ENCODE results near the gene TRRAP.

TRRAP gene

DNA sequence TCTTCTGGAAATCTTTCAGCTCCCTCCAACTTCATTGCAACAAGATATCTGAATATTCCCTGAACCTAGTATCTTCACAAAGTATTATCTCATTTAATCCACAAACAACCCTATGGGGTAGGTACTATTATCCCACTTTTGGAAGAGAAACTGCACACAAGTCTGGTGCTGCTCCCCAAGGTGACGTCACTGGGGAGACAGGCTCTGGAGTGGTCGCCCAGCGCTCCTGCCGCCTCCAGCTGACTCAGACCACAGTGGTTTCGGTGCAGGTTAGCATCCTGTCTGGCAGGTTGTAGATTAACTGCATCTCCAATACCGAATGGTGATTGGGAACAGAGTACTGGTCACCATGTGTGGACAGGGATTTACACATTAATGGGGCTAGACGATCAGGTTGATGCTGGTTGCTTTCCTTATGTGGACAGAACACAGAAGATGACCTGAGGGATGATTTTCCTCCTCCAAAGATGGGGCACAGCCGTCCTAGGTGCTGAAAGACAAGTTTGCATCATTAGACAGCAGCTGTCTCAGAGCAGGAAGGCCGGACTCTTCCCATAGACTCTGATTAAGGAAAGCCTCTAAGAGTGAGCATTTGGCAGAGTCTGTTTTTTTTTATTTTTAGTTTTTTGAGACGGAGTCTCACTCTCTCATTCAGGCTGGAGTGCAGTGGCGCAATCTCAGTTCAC lies 128.6 kb downstream of the TRRAP start:
- DNase-seq (ENCODE audit: low spot score), result no peak

DNA sequence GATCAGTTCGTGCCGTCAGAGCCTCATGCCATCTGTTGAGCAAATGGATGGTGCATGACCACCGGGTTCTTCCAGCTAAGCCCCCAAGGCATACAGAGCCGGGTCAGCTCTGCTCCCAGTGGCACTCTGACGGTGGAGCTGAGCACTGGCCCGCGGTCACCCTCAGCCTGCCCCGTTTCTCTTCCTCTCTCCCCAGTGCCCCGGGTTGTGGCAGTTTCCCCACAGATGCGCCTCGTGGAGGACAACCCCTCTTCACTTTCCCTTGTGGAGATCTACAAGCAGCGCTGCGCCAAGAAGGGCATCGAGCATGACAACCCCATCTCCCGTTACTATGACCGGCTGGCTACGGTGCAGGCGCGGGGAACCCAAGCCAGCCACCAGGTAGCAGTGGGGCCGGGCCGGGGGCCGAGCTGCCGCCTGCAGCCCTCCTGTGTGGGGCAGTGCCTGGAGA lies 129.9 kb downstream of the TRRAP start:
- DNase-seq (ENCODE audit: low spot score), result no peak

DNA sequence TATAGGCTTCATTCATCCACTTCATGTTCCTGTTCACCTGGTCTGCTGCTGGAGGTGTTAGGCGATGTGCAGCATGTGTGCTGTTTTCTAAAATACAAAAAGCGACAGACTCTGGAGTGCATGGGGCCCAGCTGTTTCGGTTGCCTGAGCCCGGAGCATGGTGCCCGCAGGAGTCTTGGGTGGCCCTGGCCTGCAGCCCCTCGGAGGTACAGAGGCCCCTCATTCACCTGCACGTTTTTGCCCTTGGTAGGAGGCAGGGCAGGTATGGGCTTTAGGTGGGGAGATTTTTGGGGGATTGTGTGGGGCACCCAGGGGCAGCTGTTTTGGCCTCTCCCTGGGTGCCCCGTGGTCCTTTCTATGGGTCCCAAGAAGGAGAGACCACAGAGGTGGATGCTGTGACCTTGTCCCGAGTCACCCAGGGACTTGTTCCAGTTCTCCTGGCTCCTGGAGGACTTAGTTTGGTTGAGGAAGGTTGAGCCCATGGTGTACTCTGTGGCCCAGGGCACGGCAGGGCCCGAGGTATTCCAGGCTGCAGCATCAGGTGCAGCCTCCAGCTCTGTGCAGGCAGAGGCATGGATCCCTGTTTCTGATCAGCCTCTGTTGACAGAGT lies 130.7 kb downstream of the TRRAP start:
- DNase-seq (ENCODE audit: low spot score), result no peak

DNA sequence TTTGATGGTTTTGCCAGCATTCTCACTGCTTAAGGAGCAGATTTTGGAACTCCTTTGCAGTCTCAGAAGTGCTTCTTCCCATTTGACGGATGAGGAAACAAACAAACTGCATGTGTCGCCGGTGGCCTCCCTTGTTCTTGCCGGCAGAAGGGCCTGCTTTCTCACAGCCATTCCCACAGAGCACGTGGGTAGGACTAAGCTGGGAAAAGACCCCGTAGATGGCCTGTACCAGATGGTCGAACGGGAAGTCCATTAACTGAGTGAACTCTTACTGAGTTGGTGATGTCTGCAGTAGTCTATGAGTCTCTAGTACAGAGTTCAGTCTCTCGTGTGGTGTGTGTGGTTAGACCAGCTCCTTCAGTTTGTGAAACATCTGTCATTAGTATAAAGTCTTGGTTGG lies 131.9 kb downstream of the TRRAP start:
- no peak for DNase-seq (ENCODE audit: low spot score)

DNA sequence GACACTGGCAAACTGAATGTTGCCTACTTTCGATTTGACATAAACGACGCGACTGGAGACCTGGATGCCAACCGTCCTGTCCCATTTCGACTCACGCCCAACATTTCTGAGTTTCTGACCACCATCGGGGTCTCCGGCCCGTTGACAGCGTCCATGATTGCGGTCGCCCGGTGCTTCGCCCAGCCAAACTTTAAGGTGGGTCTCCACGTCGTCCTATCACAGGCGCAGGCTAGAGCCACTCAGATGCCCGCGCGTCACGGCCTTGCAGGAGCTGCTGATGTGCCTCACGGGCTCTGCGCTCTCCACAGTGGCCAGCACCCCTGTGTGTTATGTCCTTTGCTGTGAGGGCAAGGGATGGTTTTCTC lies 133.0 kb downstream of the TRRAP start:
- DNase-seq (ENCODE audit: low spot score), result no peak

DNA sequence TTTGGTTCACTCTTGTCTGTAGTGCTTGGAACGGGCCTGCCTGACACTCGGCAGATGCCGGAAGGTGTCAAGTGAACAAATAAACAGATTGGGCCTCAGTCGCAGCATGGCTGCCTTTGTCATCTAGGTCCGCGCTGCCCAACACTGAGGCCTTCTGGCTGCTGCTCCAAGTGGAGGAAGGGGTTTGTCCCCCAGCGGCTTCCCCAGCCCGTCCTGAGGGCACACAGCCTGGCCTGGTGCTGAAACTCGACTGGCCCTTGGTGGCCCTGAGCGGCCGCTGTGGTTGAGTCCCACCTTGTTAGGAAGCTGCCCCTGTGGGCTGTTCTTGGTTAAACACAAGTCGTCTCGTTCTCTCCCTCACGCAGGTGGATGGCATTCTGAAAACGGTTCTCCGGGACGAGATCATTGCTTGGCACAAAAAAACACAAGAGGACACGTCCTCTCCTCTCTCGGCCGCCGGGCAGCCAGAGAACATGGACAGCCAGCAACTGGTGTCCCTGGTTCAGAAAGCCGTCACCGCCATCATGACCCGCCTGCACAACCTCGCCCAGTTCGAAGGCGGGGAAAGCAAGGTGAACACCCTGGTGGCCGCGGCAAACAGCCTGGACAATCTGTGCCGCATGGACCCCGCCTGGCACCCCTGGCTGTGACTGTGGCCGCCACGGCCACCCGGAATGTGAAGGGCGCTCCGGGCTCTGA lies 133.5 kb downstream of the TRRAP start:
- DNase-seq (ENCODE audit: low spot score), result no peak

DNA sequence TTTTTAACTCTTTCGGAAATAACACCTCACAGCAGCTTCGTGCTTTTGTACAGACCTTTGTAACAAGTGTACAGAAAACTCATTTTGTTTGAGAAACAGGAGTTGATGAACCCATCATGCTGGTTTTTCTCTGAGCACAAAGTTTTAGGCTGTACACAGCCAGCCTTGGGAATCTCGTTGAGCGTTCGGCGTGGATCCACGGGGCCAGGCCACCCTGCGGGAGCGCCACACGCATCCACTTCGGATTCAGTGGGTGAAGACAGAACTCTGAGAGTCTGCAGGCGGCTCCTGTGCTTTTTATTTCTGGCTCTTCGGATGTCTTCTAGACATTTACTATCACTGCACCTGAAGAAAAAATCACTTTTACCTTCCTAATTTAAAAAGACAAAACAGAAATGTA lies 134.4 kb downstream of the TRRAP start:
- no peak for DNase-seq (ENCODE audit: low spot score)

DNA sequence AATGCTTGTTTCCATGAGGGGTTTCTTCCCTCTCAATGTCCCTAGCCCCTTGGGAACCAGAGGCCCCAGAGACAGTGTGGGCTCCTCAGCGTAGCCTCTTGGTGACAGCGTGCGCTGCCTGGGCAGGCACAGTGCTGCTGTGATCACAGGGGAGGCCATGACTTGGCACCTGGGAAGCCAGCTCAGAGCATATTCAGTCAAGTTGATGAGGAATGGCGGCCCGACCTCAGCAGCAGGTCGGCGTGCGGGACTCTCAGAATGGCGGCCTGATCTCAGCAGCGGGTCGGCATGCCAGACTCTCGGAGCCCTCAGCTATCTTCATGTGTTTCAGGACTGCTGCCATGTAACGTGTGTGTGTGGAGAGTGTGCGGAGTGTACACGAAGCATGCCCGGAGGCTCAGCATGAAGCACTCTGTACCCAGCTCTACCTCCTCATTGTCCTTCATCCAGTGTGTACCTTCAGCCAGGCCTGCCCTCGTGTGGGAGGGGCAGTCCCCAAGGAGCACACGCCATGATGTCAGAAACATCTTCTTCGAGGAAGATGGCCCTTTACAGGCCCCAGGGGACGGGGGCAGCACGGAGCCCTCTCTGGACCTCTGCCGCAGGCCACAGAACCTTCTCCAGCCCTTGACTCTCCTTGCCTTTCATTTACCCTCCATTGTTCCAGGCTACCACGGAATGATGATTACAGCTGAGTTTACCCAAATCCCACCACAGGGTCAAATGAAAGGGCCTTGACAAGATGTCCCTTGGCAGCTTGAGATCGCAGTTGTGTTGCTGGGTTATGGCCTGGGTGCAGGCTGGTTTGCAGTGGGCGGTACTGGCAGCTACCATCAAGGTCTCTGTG lies 135.2 kb downstream of the TRRAP start:
- no peak for DNase-seq (ENCODE audit: low spot score)

DNA sequence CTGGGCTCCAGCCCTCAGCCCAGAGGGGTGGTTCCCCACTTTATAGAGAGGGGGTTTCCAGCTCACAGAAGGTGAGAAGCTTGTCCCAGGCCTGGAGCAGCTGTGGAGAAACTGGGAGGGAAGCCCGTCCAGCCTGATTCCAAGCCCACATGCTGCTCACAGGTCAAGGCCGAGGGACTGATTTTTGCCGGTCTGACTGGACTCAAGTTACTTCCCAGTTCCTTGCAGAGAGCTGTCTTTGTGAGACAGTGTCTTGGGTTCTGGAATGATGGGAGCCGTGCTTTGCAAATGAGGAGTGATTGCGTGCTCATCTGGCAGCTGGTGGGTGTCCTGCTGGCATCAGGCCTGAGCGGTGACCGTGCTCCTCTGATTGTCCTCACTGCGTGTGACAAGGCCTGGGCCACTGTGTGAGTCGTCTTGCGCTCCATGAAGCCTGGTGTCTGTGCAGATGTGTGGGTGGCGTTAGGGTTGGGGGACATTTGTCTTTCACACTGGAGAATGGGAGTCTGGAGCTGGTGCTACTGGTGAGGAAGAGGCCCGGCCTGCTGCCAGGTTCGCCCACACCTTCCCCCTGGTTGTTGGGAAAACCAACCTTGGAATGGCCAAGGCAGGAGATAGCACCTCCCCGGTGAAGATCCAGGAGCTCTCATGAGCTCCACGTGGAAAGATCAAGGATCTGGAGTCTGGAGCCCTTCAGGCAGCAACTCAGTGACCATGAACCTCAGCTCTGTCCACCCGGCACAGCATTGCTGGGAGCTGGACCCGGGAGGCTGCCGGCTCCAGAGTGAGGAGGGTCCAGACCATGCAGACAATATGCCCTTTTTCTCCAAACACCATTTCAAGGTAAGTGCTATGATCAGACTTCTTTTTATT lies 136.0 kb downstream of the TRRAP start:
- no peak for DNase-seq (ENCODE audit: low spot score)

DNA sequence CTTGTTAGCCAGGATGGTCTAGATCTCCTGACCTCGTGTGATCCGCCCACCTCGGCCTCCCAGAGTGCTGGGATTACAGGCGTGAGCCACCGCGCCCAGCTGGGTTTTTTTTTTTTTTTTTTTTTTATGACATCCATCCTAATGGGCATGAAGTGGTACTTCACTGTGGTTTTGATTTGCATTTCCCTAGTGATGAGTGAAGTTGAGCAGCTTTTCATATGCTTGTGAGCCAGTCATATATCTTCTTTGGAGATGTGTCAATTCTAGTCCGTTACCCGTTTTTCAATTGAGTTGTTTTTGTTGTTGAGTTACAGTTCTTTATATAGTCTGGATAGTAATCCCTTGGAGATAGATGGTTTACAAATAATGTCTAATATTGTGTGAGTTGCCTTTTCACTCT lies 137.9 kb downstream of the TRRAP start:
- no peak for DNase-seq (ENCODE audit: low spot score)

DNA sequence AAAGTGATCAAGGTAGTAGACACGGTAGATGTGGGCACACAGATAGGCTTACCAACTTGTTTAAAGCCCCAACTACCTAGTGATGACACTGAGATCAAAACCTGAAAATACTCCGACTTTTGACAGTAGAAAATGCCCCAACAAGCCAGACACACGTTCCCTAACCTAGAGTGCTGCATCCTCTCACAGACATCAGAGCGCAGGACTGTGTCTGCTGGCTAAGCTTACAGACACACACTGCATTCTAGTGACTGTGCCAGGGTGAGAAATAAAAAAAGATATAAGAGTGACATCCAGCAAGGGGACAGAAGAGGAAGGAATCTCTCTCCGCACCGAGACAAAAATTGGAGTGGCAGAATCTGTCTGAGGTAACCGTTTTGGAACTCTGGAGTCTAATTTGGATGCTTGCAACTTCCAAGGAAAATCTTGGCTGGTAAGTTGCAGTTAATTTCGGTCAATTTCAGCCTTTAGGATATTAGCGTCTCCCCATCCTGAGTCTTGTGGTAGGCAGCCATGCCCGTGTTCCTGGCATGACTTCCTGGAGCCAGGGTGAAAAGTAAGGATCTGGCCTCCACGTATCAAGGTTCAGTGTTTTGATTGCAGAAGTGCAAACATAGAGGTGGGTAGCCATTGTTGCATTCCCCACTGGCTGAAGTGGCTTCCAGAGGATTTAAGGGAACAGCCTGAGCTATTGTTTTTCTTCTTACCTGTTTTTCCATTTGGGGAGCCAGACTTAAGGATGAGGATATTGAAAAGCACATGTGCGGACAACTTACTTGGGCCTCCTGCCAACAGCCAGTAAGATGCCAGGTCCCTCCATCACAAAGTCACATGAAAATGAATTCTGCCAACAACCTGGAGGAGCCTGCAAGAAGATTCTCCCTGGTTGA lies 141.4 kb downstream of the TRRAP start:
- DNase-seq (ENCODE audit: low spot score), result no peak

DNA sequence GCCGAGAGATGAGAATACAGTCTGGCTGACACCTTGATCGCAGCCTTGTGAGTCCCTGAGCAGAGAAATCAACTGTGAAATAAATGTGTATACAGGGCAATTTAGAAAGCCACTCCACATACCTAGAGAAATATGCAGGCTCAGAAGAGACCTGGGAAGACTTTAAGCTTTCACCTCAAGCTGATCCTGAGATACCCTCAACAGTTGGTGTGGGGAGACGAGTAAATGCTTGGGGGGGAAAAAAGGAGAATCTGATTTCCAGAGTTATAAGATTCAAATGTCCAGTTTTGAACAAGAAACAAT lies 142.0 kb downstream of the TRRAP start:
- no peak for DNase-seq (ENCODE audit: low spot score)

DNA sequence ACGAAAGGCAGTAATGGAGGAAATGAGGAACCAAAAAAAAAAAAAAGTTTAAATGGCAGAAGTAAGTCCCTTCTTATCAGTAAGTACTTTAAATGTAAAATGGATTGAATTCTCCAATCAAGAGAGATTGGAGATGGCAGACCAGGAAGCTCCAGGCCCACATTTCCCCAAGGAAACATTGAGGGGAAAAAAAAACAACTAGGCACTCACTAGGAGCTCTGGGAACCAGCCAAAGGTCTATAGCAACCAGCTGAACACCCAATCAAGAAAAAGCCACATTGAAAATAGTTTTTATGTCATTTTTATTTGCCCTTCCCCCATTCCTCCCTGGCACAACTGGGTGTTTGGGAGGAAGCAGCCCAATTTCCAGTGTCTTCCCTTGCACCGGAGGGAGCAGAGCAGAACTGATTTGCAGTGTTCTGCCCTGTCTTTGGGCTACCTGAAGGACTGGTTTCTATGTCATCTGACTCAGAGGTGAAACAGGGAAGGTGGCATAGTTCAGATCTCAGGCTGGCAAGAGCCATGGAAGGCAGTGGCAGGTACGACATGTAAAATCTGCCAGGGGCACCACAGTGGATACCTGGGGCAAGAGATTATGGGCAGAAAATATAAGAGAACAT lies 143.7 kb downstream of the TRRAP start:
- no peak for DNase-seq (ENCODE audit: low spot score)

DNA sequence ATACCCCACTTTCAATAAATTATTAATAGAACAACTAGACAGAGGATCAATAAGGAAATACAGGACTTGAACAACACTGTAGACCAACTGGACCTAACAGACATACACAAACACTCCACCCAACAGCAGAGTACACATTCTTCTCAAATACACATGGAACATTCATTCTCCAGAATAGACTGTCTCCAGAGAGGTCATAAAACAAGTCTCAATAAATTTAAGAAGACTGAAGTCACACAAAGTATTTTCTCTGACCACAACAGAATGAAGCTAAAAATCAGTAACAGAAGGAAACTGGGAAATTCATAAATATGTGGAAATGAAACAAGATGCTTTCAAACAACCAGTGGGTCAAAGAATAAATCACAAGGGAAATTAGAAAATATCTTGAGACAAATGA lies 145.7 kb downstream of the TRRAP start:
- DNase-seq (ENCODE audit: low spot score), result no peak

DNA sequence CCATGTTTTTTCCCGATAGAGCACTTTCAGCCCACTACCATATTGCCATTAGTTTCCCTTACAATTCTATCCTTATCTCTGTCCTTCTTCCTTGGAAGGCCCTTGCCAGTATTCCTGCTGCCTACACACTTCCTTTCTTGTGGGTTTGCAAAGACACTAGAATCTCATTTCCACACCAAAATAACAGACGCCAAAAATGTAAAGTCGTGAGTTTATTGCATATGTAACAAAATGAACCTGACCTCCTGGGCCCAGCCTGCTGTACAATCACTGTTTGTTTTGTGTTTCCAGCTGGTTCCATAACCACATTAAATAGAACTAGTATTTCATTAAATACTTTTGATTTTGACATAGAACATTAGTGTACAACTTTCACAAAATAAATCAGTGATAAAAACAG lies 148.9 kb downstream of the TRRAP start:
- no peak for DNase-seq (ENCODE audit: low spot score)

DNA sequence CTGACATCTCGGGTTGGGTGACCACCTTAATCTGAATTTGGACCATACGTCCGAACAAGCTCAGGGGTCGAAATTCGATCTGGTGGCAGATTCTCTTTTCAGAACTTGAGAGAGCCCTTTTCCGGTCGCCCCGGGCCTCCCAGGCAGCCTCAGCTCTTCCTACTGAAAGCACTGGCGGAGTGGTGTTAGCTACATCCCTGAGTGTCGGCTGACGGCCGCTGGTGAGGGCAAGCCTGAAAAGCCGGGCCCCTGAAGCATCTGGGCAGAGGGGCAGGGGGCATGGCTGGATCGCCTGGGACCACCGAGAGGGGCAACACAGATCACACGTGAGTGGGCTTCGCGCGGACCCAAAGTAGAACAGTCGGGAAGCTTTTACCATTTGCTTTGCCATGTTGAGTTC lies 149.5 kb downstream of the TRRAP start:
- DNase-seq (ENCODE audit: low spot score), result no peak

DNA sequence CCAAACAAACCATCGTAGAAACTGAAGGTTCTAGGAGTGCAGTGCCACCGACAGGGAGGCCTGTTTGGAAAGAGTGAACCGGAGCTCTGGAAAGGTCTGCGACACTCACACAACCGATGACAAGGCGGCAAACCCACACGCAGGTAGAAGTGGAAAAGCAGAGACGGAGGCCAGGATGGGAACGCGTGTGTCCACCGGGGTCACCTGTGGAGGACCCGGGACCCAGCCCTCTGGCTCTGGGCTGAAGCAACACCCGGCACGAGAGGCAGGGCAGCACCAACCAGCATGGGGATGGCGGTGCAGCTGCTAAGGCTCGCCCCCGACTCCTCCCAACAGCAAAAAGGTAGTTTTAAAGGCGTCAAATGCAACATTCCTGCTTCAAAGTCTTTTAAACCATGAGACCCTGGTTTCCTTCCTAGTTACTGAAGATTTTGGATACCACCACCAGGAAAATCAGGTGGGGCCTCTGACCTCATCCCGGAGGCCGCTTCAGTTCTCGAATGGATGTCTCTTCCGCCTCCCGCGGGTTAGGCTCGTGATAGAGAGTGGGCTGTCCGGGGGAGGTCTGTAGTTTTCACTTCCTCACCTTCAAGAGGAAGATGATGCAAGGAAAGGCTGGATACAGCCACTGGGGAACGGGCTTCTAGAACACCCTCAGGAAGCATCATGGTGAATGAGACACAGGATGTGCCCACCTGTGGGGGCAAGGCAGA lies 150.1 kb downstream of the TRRAP start:
- no peak for DNase-seq (ENCODE audit: low spot score)

DNA sequence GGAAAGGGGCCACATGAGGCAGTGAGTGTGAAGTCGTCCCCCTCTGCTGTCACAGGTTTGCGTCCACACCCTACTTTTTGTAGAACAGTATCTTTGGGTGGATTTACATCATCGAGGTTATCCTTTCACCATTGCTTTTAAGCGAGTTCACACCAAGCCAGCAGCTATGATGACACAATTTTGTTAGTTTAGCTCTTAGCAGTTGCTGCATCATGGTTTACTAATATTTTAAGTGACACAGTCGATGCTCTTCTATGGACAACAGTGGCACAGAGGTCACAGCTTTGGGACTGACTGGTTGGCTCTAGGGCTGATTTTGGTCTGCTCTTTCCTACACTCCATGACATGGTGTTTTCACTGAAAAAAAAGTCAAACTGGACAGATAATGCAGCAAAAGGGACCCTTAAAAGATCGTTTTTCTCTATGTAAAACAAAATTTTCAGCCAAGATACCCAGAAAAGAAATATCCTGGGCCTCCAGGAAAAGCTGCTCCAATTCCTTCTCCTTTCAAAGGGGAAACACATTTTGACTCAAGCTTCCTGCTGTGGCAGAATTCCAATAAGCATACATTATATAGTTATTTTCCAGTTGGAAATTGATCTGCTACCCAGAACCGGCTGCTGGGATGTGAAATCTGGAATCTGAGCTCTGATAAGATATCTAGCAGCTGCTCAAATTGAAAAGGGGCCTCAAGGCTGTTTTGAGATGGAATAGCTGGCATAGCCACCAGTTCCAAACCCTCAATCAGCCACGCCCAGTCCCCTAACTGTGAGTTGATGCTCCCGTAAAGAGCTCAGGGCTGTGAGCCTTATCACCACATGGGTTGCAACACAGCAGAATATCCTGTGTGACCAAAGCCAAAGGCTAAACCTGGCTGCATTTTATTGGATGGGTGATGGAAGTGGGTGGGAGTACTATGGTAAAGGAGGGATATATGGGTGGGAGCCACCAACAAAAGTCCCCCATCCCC lies 151.4 kb downstream of the TRRAP start:
- no peak for DNase-seq (ENCODE audit: low spot score)

DNA sequence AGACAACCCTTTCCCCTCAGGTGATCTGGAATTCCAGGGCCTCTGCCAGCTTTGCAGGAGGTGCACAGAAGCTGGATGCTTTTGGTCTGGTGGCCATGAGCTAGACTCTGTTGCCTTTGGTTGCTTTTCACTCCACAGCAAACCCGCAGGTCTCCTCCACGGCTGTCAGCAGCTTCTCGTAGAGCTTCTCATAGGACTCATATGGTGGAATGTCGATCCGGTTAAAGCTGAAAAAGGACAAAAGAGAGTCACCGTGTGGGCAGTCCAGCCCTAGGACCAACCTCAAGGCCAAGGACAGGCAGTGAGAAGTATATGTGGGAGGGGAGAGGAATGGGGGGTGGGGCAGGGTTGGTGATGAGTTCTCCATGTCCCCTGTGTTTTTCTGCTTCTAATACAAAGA lies 152.1 kb downstream of the TRRAP start:
- DNase-seq (ENCODE audit: low spot score), result no peak

Measured in COLO829 (cell line).